Gastrocnemius medialis (tissue), 4 donors: Measurements from ENCODE around the gene CR1. TPM values are rescaled to one million over a fixed set of nuclear protein-coding genes. Genes with fewer than 3 reads are reported as not detected.

Source experiments
- ATAC-seq, 2 donors: fragments of 150-250 bp; one replicate each; pipeline ENCODE4 v1.9.1; 2016
- DNase-seq, 2 donors: peaks; one replicate each; pipeline ENCODE4 v3.0.0-alpha.2; 2019
- H3K27ac ChIP-seq, 4 donors: fragments of 200-600 bp; sonication (generic); 1 replicate in 1 of 4; 2 replicates in 3 of 4; pipeline ENCODE4 v1.5.1; 2016 to 2018; ENCODE audit warnings: mild to moderate bottlenecking in 2 of 4, moderate library complexity in 1 of 4
- H3K27me3 ChIP-seq, 3 donors: fragments of 200-600 bp; sonication (generic) in 2 of 3; 1 replicate in 1 of 3; 2 replicates in 2 of 3; pipeline versions ENCODE4 v1.5.1 to v1.6.0; 2016 to 2019; ENCODE audit warnings: mild to moderate bottlenecking in 1 of 3, moderate library complexity in 1 of 3
- H3K36me3 ChIP-seq, 2 donors: fragments of 200-600 bp; sonication (generic) in 1 of 2; one replicate each; pipeline ENCODE4 v1.5.1; 2017 to 2018
- H3K4me1 ChIP-seq, 2 donors: fragments of 200-600 bp; sonication (generic) in 1 of 2; one replicate each; pipeline ENCODE4 v1.5.1; 2016 to 2017; ENCODE audit warnings: mild to moderate bottlenecking in 2 of 2
- H3K4me3 ChIP-seq, 4 donors: fragments of 200-600 bp; sonication (generic) in 3 of 4; 1 replicate in 1 of 4; 2 replicates in 3 of 4; pipeline ENCODE4 v1.5.1; 2016 to 2019; ENCODE audit warnings: mild to moderate bottlenecking in 2 of 4
- H3K9me3 ChIP-seq, 3 donors: fragments of 200-600 bp; sonication (generic) in 2 of 3; 1 replicate in 1 of 3; 2 replicates in 2 of 3; pipeline ENCODE4 v1.5.1; 2016 to 2019
- POLR2A ChIP-seq, 2 donors: fragments of 450-650 bp; IDR thresholded peaks; one replicate each; pipeline ENCODE4 v1.6.1; 2017; ENCODE audit warnings: antibody characterized with exemption in 2 of 2, mild to moderate bottlenecking in 2 of 2, moderate library complexity in 2 of 2
- in situ Hi-C, 4 donors: fragments of 200-750 bp; cut with MboI; loops; one replicate each; pipeline versions ENCODE4 v1.15.0 to v1.8.0; 2017; ENCODE audit warnings: low sequenced_read_pairs in 4 of 4
- intact Hi-C: fragments of 100-400 bp; cut with DNase I; formaldehyde crosslinking; loops from one replicate; pipeline ENCODE4 v1.15.1; 2023; ENCODE audit warnings: low total_unique reads
- total RNA-seq, 4 donors: library from RNA; depleted of rRNA; stranded (reverse); fragments of >200 nt; gene quantifications; one replicate each; pipeline versions ENCODE4 v1.1.0 to v1.2.3, GENCODE V29; 2016
- TF ChIP-seq, protein P1 (sequence below), 5 experiments: fragments of 450-650 bp in 3 of 5; fragments of 200-600 bp in 2 of 5; sonication (generic) in 2 of 5; IDR thresholded peaks in 4 of 5; conservative IDR thresholded peaks in 1 of 5; 1 replicate in 4 of 5; 2 replicates in 1 of 5; pipeline ENCODE4 v1.5.1; 2016 to 2019; ENCODE audit warnings: antibody characterized with exemption in 5 of 5, mild to moderate bottlenecking in 3 of 5, moderate library complexity in 3 of 5

CR1 gene
- total RNA-seq, 4 donors from 2014 or later: 0.66 to 2.4 (median 1.7) TPM

DNA sequence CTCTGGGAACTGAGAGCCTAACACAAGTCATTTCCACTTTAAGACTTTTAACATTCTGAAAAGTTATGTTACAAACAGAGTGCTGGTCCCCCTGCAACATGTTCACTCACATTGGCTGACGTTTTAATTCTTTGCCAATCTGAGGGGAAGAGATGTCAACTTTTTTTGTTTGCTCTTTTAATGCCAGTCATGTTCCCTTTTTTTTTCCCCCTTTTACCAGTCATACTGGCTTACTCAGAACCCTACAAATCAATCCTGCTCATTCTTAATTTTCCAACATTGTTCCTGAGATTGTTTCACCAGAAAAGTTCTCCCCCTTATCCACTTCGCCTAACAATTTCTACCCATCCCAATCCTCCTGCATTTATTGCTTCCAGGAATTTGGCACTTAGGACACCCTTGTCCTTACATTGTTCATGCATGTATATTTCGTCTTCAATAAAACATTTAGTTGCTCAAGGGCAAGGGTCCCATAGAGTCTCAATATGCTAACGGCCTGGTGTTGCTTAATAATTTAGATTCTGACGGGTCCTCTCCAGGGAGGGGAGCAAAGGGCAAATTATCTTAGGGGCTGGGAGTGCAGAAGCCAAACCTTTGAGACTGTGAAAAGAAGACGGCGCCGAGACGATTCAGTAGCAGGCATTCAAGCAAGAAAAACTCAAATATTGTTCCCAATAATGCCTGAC, 148.4 kb downstream of the CR1 start:
- Histone ChIP-seq H3K27me3 (peaks cover 0 to 4% (median 3%) of the 10 kb centered on the region in 3 donors), H3K4me1 (peaks cover 3 to 11% of the 10 kb centered on the region in 2 donors), H3K27ac (no peak overlapping the region), H3K36me3 (no peaks in the 10 kb centered on the region), H3K9me3 (no peaks in the 10 kb centered on the region), H3K4me3 (peak overlapping the region; percentile 57 to 89 (median 66))
- ATAC-seq (no peak), DNase-seq (no peak)
- intact Hi-C loops: no loop called here
- TF ChIP-seq, protein P1, sequence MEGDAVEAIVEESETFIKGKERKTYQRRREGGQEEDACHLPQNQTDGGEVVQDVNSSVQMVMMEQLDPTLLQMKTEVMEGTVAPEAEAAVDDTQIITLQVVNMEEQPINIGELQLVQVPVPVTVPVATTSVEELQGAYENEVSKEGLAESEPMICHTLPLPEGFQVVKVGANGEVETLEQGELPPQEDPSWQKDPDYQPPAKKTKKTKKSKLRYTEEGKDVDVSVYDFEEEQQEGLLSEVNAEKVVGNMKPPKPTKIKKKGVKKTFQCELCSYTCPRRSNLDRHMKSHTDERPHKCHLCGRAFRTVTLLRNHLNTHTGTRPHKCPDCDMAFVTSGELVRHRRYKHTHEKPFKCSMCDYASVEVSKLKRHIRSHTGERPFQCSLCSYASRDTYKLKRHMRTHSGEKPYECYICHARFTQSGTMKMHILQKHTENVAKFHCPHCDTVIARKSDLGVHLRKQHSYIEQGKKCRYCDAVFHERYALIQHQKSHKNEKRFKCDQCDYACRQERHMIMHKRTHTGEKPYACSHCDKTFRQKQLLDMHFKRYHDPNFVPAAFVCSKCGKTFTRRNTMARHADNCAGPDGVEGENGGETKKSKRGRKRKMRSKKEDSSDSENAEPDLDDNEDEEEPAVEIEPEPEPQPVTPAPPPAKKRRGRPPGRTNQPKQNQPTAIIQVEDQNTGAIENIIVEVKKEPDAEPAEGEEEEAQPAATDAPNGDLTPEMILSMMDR (IDR thresholded peaks at IDR 0.05 in 4 of 5, conservative IDR thresholded peaks at IDR 0.05 in 1 of 5): no peak
- TF ChIP-seq POLR2A (IDR thresholded peaks at IDR 0.05): no peak
- in situ Hi-C loops: no loop called here

DNA sequence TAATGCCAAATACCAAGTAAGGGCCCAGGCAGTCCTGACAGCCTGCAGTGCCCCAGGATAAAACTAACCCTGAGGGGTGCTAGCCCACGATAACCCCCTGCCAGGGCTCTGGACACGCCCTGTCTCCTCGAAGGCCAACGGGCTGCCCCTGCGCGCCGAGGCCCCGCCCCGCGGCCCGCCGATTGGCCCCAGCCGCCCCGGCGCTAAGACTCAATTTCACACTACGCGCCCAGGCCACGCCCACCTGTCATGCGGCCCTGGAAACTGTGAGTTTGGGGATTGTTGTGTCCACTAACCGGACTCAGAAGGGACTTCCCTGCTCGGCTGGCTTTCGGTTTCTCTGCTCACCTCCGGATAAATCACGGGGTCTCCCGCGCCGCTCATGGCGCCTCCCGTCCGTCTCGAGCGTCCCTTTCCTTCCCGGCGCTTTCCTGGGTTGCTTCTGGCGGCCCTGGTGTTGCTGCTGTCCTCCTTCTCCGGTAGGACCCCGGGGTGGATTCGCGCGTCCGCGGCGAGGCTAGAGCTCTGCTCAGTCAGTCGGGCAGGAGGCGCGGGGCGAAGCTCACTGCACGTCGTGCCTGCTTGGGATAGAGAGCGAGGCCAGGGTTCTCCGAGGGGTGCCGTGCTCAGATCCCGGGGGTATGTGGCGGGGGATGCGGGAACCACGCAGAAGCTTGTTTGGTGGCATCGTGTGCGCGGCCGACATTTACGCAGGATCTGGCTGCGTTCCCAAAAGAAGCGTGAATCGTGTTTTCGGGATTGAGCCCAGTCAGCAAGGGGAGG, 149.1 kb downstream of the CR1 start, which contains the start of gene CR1L:
Gene CR1L (plus strand): TSS at position 282 of the 783 bp plus-strand sequence. CDS start 101 bp downstream, at position 383.
- Histone ChIP-seq H3K9me3 (no peaks in the 10 kb centered on the region), H3K27me3 (peaks cover 0 to 4% (median 3%) of the 10 kb centered on the region in 3 donors), H3K4me3 (peak within 1 kb of the TSS; percentile 57 to 89 (median 66)), H3K36me3 (no peaks in the 10 kb centered on the region), H3K4me1 (peaks cover 3 to 11% of the 10 kb centered on the region in 2 donors), H3K27ac (no peak within 1 kb of the TSS)
- TF ChIP-seq, protein P1 (IDR thresholded peaks at IDR 0.05 in 4 of 5, conservative IDR thresholded peaks at IDR 0.05 in 1 of 5): no peak
- no peak for TF ChIP-seq POLR2A (IDR thresholded peaks at IDR 0.05)
- intact Hi-C loops (no loop called here), in situ Hi-C loops (no loop called here)
- ATAC-seq: peak; percentile 80 to 94
- DNase-seq: peak; percentile 41 to 63

DNA sequence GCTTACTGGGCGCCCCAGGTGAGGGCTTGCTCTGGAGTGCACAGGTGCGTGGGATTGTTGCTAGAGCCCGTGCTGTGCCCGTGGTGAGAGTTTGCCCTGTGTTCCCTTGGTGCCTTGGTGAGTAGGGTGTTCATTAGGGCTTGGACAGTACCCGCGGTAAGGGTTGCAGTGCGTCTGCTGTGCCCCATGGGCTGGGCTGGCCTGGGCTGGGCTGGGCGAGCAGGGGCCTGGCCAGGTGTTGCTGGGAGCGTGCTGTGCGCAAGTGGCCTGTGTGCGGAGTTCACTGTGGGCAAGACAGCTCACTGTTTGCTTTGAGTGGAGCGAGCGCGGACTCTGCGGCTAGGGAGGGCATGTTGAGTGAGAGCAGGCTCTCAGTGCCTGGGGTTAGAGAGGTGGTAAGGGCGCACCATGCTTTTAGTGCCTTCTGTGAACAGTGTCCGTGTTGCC, 149.7 kb downstream of the CR1 start:
- no peak for DNase-seq
- TF ChIP-seq, protein P1 (IDR thresholded peaks at IDR 0.05 in 4 of 5, conservative IDR thresholded peaks at IDR 0.05 in 1 of 5): no peak
- TF ChIP-seq POLR2A (IDR thresholded peaks at IDR 0.05): no peak
- Histone ChIP-seq H3K36me3 (no peaks in the 10 kb centered on the region), H3K9me3 (no peaks in the 10 kb centered on the region), H3K27ac (no peak overlapping the region), H3K27me3 (peaks cover 0 to 4% (median 3%) of the 10 kb centered on the region in 3 donors), H3K4me1 (peaks cover 3 to 11% of the 10 kb centered on the region in 2 donors), H3K4me3 (peak overlapping the region; percentile 57 to 89 (median 66))
- in situ Hi-C loops (no loop called here), intact Hi-C loops (no loop called here)
- ATAC-seq: no peak

DNA sequence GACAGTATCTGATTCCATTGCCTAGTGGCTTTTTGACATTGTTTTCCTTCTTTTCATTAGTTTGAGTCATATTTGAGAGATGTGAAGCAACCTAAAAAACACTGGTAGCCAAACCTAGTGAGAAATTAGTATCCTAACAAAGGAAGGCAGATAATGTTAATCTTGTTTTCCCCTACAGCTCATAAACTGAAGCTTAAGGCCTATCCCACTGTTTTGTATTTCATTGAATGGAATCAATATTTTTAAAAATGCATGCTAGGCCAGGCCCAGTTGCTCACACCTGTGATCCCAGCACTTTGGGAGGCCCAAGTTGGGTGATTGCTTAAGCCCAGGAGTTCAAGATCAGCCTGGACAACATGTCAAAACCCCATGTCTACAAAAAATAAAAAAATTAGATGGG, 150.2 kb downstream of the CR1 start:
- ATAC-seq (no peak), DNase-seq (no peak)
- H3K4me3 ChIP-seq: no peak overlapping the region
- H3K27ac ChIP-seq: no peak overlapping the region
- H3K4me1 ChIP-seq: peaks cover 3 to 11% of the 10 kb centered on the region in 2 donors
- no peak for TF ChIP-seq POLR2A (IDR thresholded peaks at IDR 0.05)
- TF ChIP-seq, protein P1 (IDR thresholded peaks at IDR 0.05 in 4 of 5, conservative IDR thresholded peaks at IDR 0.05 in 1 of 5): no peak
- no peaks in the 10 kb centered on the region for H3K36me3 ChIP-seq
- peaks cover 0 to 4% (median 3%) of the 10 kb centered on the region in 3 donors for H3K27me3 ChIP-seq
- no peaks in the 10 kb centered on the region for H3K9me3 ChIP-seq
- in situ Hi-C loops: no loop called here
- intact Hi-C loops: no loop called here
